DMS 273 (cell line): ENCODE measurements around the gene MINK1.
"Not testable (repeated sequence)": the region's sequence is repeated elsewhere in the genome, so short reads cannot be mapped to it uniquely, and the experiment has no call there.

Experiments used
- DNase-seq: peaks from one replicate; lab custom pipeline; 2025; ENCODE audit not compliant: unreplicated experiment; lab: John Stamatoyannopoulos, UW

The MINK1 gene

GRCh38 chr17:4926577-4927335, 93.6 kb downstream of the MINK1 start:
- not testable (repeated sequence) for DNase-seq

GRCh38 chr17:4928881-4929280, 95.7 kb downstream of the MINK1 start:
- no peak for DNase-seq

- DNase-seq: no peak
Measured at GRCh38 chr17:4931963-4932362, 98.8 kb downstream of the MINK1 start, which contains the start of gene GP1BA. GP1BA (plus strand) TSS chr17:4932277; CDS start chr17:4932605, 328 bp downstream.

- DNase-seq: no peak
Measured at GRCh38 chr17:4932756-4933155, 99.6 kb downstream of the MINK1 start.

GRCh38 chr17:4933646-4934045, 100.5 kb downstream of the MINK1 start:
- DNase-seq: no peak

- DNase-seq: peak; percentile 26
Measured at GRCh38 chr17:4934173-4934979, 101.2 kb downstream of the MINK1 start.

- DNase-seq: no peak
Measured at GRCh38 chr17:4935650-4936049, 102.5 kb downstream of the MINK1 start.

- no peak for DNase-seq
Measured at GRCh38 chr17:4936436-4936835, 103.3 kb downstream of the MINK1 start.

- no peak for DNase-seq
Measured at GRCh38 chr17:4937553-4937952, 104.4 kb downstream of the MINK1 start.

- DNase-seq: no peak
Measured at GRCh38 chr17:4938069-4938491, 104.9 kb downstream of the MINK1 start.

- DNase-seq: peak; percentile 44
Measured at GRCh38 chr17:4938688-4939545, 105.8 kb downstream of the MINK1 start.

- DNase-seq: no peak
Measured at GRCh38 chr17:4939546-4939795, 106.3 kb downstream of the MINK1 start.

GRCh38 chr17:4939796-4940554, 106.8 kb downstream of the MINK1 start, which contains the start of the genes RNF167 and SLC25A11:
RNF167 (plus strand) TSS chr17:4940268; CDS start chr17:4940910, 642 bp downstream.
SLC25A11 (minus strand) TSS chr17:4940046; CDS start chr17:4939910, 136 bp downstream.
- peak; percentile 99 for DNase-seq

- DNase-seq: peak; percentile 57
Measured at GRCh38 chr17:4940555-4941318, 107.6 kb downstream of the MINK1 start.

GRCh38 chr17:4941319-4941610, 108.1 kb downstream of the MINK1 start:
- DNase-seq: no peak

GRCh38 chr17:4942760-4943508, 109.8 kb downstream of the MINK1 start:
- no peak for DNase-seq

- peak; percentile 32 for DNase-seq
Measured at GRCh38 chr17:4944163-4944553, 111.0 kb downstream of the MINK1 start.

- DNase-seq: no peak
Measured at GRCh38 chr17:4944554-4945175, 111.5 kb downstream of the MINK1 start.
